NOMO-1 treated with DMSO at 0.1 percent for 48 hours (cell line): Measurements from ENCODE around the gene HIVEP3.

Experiments used
- DNase-seq: peaks from one replicate; lab custom pipeline; 2025; ENCODE audit not compliant: unreplicated experiment; lab: John Stamatoyannopoulos, UW

Gene HIVEP3

DNA sequence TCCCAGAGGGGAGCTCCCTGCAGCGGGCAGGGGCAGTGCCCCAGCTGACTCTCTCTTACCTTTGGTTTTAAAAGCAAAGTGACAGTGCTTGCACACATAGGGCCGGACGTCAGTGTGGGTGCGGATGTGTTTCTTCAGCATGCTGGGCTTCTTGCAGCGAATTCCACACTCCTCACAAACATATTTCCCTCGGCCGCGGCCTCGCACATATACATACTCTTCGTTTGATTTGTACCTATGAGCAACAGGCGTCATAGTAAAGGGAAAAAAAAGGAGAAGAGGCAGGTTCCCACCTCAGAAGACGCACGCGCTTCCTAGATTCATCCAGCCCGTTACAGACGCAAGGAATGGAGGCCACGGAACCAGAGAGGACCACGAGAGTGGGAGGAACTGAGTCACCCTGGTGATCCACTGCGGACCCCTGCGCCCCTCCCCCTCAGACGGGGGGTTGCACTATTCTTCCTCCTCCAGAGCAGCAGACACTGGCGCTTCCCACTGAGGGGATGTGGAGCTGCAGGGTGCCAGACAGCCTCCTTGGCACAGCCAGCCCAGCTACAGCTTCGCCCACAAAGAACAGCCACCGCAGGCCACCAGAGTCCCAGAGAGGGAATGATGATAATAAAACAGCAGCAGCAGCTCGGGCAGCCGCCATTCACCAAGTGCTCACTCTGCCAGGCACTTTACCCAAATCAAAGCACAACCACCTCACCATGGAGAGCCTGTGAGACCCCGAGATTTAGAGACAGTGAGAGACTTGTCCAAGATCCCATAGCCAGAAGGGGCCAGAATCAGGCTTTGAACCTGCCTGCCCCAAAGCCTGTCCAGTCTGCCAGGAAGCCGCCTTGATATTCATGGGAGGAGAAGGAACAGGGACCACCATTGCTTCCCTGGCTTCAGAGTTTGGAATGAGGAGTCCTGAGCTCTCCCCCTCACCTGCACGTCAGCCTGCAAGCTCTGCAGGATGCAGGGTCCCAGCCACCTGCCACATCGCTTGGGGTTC, 393.7 kb downstream of the HIVEP3 start:
- no peak for DNase-seq

GRCh38 chr1:41523949-41524675, 394.6 kb downstream of the HIVEP3 start:
- DNase-seq = no peak

- DNase-seq = no peak
These were observed 395.7 kb downstream of the HIVEP3 start for GRCh38 chr1:41523071-41523470.

DNA sequence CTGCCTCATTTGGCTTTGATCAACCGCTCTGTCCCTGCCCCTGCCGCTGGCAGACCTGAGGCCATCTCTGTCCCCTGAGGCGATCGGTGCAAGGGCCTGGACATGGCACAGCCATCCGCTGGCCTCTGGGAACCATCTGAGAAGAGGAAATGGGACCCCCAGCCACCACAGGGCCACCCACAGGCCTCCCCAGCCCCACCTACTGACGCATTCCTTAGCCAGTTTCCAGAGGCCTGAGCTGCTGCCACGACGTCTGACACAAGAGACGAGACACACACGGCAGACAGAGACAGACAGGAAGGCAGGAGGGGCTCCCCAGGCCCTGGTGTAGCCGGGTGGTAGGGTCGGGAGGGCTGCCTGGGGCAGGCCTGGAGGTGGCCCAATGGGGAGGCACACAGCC, 397.0 kb downstream of the HIVEP3 start:
- DNase-seq = no peak

GRCh38 chr1:41520951-41521752, 397.6 kb downstream of the HIVEP3 start:
- DNase-seq = peak; percentile 23

DNA sequence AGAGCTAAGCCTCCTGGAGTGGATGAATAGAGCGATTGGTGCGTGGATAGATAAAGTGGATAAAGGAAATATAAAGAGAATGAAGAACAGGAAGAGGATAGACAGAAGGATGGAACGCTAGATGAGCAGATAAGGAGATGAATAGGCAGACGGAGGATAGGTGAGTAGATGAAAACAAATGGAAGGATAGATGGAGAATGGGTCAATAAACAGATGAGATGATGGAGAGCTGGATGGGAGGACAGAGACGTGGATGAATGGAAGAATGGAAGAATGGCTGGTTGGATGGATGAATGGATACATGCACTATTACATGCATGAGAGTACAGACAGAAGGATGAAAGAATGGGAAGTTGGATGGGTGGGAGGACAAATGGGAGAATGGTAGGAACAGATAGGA, 399.1 kb downstream of the HIVEP3 start:
- no peak for DNase-seq

DNA sequence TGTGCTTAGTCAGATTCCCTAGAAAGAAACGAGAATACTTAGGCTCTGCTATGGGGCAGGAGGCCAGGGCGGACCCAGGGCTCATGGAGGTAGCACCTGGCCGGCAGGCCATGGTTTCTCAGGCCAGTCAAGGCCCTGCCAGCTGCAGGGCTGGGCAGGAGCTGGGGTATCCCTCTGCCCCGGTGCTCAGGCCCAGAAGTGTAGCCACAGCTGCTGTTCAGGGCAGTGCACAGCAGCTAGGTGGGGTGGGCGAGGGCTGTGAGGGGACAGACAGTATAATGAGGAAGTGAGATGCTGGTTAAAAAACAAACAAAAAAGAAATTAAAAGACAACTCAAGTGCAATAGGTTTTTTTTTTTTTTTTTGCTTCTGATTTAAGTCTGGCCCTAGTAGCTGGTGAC, 400.3 kb downstream of the HIVEP3 start:
- no peak for DNase-seq

GRCh38 chr1:41517062-41517438, 401.7 kb downstream of the HIVEP3 start:
- DNase-seq = no peak

DNA sequence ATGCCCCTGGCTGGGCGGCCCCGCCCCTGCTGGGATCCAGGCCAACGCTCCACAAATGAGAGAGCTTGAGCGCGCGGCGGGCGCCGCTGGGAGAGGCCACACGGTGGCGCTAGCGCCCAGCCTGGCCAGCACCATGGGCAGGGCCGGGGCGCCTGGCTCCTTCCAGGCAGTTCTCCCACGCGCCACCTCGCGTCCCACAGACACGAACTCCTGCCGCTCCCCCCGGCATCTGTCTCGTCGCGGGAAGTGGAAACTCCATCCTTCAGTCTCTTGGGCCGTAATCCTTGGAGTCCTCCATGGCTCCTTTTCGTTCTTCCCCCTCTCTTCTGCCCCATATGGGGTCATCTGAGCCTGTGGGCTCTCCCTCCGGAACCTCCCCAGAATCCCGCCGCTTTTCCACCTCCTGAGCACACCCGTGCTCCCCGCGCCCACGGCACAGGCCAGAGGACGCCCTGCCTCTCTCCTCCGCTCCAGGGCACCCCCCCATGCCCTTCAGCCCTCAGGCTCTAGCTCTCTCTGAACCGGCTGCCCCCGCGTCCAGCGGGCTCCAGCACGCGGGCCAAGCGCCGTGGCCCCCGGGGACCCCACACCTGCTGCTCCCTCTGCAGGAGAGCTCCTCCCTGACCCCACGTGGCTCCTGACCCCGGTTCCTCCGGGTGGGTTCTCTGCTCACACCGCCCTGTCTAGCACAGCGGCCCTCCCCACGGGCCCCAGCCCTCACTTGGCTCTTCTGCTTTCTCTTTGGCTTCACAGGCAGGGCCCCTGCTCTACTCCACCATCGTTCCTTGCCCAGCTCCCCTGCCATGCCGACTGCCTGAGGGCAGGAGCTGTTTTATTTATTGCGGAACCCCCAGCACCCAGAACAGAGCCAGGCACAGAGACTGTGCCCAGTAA, 402.3 kb downstream of the HIVEP3 start:
- peak; percentile 54 for DNase-seq

DNA sequence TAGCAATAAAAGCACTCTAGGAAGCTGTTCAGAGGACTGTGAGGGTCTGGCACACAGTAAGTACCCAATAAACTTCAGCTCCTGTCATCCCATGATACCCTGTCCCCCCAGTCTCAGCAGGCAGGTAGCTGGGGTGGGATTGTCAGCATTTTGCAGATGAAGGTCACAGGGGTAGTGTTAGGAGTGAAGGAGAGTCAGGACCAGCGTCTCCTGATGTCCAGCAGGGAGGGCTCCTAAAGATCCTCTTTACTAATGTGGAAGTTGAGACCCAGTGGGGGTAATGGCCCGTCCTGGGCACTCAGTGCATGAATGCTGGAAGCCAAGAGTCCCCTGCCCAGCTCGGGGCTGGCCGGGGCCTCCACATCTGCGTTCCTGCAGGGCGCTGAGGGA, 402.9 kb downstream of the HIVEP3 start:
- no peak for DNase-seq

GRCh38 chr1:41515131-41515678, 403.5 kb downstream of the HIVEP3 start:
- no peak for DNase-seq

DNA sequence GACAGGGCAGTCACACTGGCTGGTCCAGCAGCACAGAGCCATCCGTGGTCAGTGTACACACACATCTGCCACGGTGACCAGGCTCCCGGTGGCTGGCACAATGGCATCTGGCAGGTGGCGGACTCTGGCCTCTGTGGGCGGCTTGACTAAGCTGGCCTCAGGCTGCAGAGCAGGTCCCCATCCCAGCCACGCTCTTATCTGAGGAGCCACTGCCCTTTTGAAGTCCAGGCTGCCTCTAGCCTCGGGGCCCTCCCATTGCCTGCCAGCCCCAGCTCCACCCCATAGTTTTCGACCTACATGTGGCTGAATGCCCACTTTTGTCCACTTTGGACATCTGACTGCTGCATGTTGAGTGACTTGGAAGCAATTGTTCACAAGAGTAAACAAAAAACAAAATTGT, 404.3 kb downstream of the HIVEP3 start:
- DNase-seq = no peak

GRCh38 chr1:41513383-41513735, 405.4 kb downstream of the HIVEP3 start:
- DNase-seq = no peak

GRCh38 chr1:41512701-41513382, 405.9 kb downstream of the HIVEP3 start:
- DNase-seq = no peak

DNA sequence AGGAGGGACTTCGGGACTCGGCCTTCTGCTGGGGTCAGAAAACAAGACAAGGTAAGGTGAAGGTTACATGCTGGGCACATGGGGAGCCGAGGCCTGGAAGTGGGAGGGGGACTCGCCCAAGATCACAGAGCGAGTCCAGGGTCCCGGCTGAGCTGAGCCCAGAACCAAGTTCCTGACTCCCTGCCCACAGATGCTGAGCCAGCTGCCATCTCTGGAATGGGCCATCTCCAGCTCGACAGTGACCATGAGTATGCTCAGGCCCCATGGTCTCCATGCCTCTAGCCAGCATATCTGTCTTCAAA, 407.5 kb downstream of the HIVEP3 start:
- DNase-seq = no peak

- no peak for DNase-seq
These were observed 408.0 kb downstream of the HIVEP3 start for GRCh38 chr1:41510531-41511238.

DNA sequence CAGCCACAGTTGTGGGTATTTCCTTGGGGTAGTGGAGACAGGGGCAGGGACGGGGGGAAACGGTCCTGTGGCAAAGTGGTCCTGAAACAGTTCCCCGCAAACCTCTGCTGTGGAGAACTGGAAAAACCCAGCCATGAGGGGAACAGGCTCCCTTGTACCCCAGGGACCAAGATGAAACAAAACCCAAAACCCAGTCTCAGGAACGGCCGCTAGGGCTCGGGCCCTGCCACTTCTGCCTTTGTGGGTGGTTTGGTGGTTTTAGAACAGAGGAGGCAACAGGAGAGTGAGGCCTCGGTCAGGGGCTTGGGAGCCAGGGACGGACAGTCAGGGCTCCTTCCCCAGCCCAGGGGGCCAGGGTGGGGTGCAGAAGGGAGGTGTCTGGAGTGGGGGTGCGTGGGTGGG, 409.5 kb downstream of the HIVEP3 start:
- no peak for DNase-seq

GRCh38 chr1:41508290-41508689, 410.4 kb downstream of the HIVEP3 start:
- no peak for DNase-seq

DNA sequence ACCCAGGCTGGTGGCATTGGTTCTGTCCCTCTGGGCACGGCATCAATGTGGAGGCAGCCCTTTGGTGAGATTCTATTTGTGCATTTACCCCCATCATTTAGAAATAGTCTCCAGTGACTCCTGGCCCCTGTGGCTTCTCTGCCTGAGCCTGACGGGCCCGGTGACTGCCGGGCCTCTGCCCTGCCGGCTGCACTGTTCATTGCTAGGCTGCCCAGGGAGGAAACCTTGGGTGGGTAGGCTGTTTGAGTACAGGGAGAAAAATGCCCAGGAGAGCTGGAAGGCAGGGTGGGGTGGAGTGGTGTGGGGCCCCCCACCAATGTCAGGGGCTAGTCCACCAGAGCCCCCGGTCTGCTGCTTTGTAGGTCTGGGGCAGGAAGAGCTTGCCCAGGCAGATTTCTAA, 410.9 kb downstream of the HIVEP3 start:
- no peak for DNase-seq
